Measurements from ENCODE around the gene GLP1R.

Gene GLP1R

DNA sequence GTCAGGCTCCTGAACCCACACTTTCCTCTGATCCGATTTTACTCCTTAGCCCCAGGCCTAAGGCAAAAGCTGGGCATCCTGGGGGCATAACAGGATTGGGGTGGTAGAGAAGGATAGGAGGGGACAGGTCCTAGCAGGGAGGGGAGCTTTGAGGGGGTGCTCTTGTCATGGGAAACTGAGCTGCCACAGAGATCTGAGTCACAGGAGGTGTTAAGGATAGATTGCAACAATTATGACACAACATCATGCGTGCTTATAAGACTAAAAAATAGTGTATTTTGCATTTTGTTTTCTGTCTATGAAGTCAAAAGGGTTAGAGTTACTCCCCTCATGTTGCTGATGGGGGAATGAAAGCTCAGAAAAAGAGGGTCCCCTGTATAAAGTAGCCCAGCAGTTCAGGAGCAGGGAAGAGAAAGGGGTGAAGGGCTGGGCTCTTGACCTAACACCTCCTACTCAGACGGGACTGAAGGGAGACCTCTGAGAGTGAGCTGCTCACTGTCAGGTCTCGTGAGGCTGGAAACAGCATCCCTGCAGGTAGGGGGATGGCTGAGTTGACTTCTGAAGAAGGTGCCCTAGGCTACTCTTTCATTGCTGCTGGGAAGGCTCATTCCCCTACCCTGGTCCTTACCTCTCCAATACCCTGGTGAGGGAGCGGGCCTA is 2.0 kb downstream of the GLP1R start:
- H3K4me3 ChIP-seq (ENCODE audit: control insufficient read depth, low read depth, low read length): no peak overlapping the region
- TF ChIP-seq, protein P1, sequence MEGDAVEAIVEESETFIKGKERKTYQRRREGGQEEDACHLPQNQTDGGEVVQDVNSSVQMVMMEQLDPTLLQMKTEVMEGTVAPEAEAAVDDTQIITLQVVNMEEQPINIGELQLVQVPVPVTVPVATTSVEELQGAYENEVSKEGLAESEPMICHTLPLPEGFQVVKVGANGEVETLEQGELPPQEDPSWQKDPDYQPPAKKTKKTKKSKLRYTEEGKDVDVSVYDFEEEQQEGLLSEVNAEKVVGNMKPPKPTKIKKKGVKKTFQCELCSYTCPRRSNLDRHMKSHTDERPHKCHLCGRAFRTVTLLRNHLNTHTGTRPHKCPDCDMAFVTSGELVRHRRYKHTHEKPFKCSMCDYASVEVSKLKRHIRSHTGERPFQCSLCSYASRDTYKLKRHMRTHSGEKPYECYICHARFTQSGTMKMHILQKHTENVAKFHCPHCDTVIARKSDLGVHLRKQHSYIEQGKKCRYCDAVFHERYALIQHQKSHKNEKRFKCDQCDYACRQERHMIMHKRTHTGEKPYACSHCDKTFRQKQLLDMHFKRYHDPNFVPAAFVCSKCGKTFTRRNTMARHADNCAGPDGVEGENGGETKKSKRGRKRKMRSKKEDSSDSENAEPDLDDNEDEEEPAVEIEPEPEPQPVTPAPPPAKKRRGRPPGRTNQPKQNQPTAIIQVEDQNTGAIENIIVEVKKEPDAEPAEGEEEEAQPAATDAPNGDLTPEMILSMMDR (conservative IDR thresholded peaks at IDR 0.05; ENCODE audit: control insufficient read depth, insufficient read depth, low read depth, low read length): no peak
- no peak for DNase-seq (ENCODE audit: low read depth)

DNA sequence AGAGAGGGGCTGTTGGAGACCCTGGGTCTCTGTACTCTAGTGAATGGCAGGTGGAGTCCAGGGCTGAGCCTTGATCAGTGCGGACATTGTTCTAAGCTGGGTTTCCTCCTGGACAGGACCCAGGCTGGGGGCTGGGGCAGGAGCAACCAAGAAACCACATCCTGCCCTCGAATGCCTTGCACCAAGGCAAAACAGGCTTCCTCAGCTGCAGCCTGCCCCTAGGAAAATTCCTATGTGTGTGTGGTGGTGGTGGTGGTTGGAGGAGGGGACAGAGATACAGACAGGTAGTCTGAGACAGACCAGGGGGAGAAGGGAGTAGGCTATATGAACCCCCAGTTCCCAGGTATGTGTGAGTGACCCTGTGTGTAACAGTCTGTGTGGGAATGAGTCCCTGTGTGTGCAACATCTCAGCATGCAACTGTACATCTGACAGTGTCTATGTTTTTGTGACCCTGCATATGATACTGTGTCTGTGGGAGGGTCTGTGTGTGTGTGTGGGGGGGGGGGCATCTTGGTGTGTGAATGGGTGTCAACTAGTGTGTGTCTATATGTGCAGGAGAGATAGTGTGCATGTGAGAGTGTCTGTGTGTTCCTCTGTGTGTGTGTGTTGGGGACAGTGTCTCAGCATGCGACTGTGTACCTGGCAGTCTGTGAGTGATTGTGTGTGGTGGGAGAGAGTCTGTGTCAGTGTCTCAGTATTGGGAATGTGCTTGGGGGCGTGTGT is 3.0 kb downstream of the GLP1R start:
- DNase-seq (ENCODE audit: low read depth): no peak
- no peak overlapping the region for H3K4me3 ChIP-seq (ENCODE audit: control insufficient read depth, low read depth, low read length)
- TF ChIP-seq, protein P1 (conservative IDR thresholded peaks at IDR 0.05; ENCODE audit: control insufficient read depth, insufficient read depth, low read depth, low read length): no peak

DNA sequence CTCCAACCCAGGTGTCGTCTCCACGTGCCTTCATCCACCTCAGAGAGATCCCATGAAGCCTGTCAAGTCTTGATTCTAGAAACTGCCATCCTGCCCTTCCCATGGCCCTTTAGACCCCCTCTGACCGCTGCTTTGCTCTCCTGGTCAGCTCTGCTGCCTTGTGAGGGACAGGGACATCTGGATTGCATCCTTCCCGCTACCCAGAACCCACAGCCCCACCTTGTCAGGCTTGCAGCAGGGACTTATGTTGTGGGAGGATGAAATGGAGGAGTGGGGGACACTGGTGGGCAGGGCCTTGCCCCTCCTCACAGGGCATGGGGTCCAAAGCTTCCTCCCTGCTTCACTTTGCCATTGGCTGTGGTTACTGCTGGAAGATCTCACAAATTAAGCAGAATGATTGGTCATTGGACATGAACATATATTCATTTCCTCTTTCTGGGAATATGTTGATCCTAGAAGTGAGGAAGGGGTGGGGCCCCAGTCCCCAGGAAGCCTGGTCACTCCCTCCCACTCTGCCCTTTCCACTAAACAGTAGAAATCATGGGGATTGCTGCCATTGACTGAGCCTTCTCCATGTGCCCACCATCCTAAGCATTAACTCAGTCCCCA is 4.5 kb downstream of the GLP1R start:
- no peak for DNase-seq (ENCODE audit: low read depth)
- H3K4me3 ChIP-seq (ENCODE audit: control insufficient read depth, low read depth, low read length): no peak overlapping the region

DNA sequence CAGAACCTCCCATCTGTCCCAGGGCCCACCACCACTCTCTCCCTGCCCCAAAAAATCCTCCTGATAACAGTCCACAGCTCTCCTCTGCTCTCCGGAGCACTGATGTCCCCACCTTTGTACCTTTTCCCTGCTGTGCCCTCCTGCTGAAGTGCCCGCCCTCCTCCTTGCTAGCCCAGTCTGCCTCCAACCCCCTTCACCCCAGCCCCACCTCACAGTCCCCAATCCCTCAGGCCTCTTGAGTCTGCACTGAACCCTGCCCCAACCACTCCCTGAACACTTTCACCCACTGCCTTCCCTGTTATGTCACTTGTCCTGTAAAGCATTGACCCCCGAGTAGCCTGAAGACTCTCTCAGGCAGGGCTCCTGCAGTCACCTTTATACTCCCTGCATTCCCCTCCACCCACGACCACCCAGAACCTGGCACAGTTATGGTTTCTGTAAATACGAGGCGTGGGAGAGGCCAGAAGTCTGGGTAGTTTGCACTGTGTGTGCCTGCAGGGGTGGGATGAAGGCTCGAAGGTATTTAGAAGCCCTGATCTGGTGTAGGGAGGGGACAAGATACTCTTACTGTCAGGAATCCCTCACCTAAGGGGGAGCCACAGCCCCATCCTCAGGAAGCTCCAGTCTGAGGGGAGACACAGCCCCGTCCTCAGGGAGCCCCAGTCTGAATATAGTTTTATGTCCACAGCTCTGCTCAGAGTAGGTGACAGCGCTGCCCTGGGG is 5.4 kb downstream of the GLP1R start:
- TF ChIP-seq, protein P1 (conservative IDR thresholded peaks at IDR 0.05; ENCODE audit: control insufficient read depth, insufficient read depth, low read depth, low read length): no peak
- H3K4me3 ChIP-seq (ENCODE audit: control insufficient read depth, low read depth, low read length): no peak overlapping the region
- DNase-seq (ENCODE audit: low read depth): no peak

More for the DNA sequence above, 4.5 kb downstream of the GLP1R start:
- TF ChIP-seq, protein P1 (conservative IDR thresholded peaks at IDR 0.05; ENCODE audit: control insufficient read depth, insufficient read depth, low read depth, low read length): no peak

DNA sequence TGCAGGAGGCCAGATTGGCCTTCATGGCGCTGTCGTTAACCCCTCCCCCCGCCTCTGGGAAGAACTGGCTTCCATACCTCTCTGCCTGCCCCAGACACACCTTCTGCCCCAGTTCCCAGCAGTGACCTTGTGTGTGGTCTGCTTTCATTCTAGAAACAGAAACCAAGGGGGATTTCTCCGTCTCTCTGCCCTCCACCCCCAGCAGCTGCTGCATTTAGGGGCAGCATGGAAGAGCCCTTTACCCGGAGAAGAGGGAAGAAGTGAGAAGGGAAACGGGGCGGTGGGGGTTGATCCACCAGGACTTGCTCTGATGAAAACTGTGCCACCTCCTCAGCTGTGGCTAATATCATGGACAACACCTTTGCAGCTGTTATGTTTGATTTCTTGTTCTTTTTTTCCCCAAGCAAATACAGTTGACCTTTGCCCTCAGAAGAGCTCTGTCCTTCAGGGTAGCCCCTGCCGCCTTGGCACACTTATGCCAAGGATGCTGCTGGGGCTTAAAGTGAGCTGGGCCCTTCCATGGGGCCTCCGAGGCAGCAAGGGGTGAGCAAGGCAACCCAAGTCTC is 6.1 kb downstream of the GLP1R start:
- no peak for DNase-seq (ENCODE audit: low read depth)
- no peak overlapping the region for H3K4me3 ChIP-seq (ENCODE audit: control insufficient read depth, low read depth, low read length)
- TF ChIP-seq, protein P1 (conservative IDR thresholded peaks at IDR 0.05; ENCODE audit: control insufficient read depth, insufficient read depth, low read depth, low read length): no peak

DNA sequence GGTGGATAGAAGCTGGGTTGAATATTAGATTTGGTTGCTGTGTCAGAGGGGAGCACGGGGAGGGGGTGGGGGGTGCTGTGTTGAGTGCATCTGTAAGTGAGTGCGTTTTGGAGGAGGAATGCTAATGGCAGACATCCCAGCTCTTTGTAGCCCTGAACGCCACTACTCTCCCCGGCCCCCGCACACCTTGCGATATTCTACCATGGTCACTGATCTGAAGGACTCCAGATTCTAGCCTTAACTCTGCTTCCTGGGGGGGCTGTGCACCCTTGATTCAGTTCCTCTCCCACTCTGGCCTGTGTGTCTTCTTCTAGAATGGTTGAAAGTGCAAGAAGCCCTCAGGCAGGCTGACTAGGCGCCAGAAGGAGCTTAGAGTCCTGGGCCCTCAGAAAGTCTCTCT is 7.1 kb downstream of the GLP1R start:
- no peak overlapping the region for H3K4me3 ChIP-seq (ENCODE audit: control insufficient read depth, low read depth, low read length)
- TF ChIP-seq, protein P1 (conservative IDR thresholded peaks at IDR 0.05; ENCODE audit: control insufficient read depth, insufficient read depth, low read depth, low read length): no peak
- DNase-seq (ENCODE audit: low read depth): no peak
